Measurements from ENCODE around the gene ASZ1.

The ASZ1 gene

GRCh38 chr7:117381362-117381761, 45.9 kb downstream of the ASZ1 start:
- DNase-seq (ENCODE audit: low read depth), result no peak
- peak; percentile 8 for TF ChIP-seq CTCF (conservative IDR thresholded peaks at IDR 0.05; ENCODE audit: control insufficient read depth, insufficient read depth, low read depth, low read length)

GRCh38 chr7:117375380-117375779, 51.9 kb downstream of the ASZ1 start:
- peak; percentile 42 for TF ChIP-seq CTCF (conservative IDR thresholded peaks at IDR 0.05; ENCODE audit: control insufficient read depth, insufficient read depth, low read depth, low read length)
- peak; percentile 21 for DNase-seq (ENCODE audit: low read depth)

More at GRCh38 chr7:117381362-117381761, 45.9 kb downstream of the ASZ1 start:
- no peak overlapping the region for H3K4me3 ChIP-seq (ENCODE audit: control insufficient read depth, low read depth, low read length)

GRCh38 chr7:117372073-117372472, 55.2 kb downstream of the ASZ1 start:
- H3K4me3 ChIP-seq (ENCODE audit: control insufficient read depth, low read depth, low read length), result no peak overlapping the region
- TF ChIP-seq CTCF (conservative IDR thresholded peaks at IDR 0.05; ENCODE audit: control insufficient read depth, insufficient read depth, low read depth, low read length), result no peak
- no peak for DNase-seq (ENCODE audit: low read depth)

More at GRCh38 chr7:117375380-117375779, 51.9 kb downstream of the ASZ1 start:
- H3K4me3 ChIP-seq (ENCODE audit: control insufficient read depth, low read depth, low read length), result no peak overlapping the region

DNA sequence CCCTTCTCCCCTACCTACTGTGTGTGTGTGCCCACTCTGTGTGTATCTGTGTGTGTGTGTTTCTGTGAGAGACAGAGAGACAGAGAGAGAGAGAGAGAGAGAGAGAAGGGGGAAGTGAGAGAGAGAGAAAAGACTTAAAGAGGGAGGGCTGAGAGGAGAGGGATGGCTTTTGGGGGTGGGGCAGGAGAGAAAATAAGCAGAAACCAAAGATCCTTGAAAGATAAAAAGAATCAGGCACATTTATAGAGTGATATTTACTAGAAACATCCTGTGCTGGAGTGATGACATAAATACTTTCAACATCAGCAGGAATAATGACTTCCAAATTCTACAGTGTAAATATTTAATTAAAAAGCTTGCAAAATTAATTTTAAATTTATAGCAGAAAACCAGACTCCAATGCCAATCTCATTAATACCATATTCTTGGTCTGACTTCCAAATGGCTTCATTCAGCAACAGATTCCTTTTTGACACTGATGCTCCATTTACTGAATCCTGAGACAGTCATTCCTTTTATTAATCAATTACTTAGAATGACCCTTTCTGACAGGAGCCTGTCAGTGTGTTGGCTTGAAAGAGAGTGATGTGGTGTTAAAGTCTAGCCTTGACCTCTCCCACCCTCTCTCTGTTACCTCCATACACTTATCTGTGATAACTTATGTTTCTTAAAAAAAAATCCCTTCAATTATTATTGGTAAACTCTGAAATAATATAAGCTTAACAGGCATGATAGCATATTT, 62.8 kb downstream of the ASZ1 start:
- TF ChIP-seq CTCF (conservative IDR thresholded peaks at IDR 0.05; ENCODE audit: control insufficient read depth, insufficient read depth, low read depth, low read length), result no peak
- H3K4me3 ChIP-seq (ENCODE audit: control insufficient read depth, low read depth, low read length), result no peak overlapping the region
- no peak for DNase-seq (ENCODE audit: low read depth)

DNA sequence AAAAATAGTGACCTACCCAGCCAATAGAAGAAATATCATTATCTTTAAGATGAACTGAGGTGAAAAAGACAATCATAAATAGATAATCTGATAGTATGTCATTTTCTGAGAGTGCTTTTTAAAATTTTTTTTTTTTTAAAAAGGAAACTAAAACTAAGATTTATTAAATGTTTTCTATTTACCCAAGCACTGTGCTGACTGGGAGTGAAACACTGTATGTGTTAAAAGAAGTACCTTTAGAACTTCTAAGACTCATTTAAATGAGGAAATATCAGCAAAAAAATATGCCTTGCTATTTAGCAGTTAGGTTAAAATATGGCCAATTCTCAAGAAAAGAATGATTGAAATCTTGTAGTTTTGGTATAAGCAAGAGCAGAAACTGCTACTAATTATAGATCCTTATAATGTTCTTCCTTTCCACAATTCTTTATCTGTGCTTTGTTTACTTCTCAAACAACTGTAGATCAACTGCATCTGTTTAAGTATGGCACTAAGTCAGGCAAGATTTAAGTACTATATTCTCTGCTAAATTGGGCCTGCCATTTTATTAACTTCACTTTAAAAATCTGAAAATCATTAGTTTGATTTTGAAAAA, 64.9 kb downstream of the ASZ1 start:
- no peak overlapping the region for H3K4me3 ChIP-seq (ENCODE audit: control insufficient read depth, low read depth, low read length)
- no peak for DNase-seq (ENCODE audit: low read depth)
- no peak for TF ChIP-seq CTCF (conservative IDR thresholded peaks at IDR 0.05; ENCODE audit: control insufficient read depth, insufficient read depth, low read depth, low read length)

DNA sequence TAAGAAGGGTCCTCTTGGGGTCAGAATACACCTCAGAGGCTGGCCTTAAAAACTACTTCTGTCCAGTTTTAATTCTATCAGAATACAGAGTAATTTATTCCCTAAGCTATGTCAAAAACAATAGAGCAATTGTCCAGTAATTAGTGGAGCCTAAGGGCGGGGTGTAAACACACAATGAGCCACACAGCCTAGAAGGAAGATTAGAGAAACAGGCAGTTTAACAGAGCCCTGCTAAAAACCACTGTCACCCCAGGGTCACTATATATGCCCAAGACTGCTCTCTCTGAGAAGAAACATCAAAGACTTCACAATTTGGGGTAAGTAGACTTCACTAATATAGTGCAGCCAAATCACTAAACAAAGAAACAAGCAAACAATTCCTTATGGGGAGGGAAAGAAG, 77.3 kb downstream of the ASZ1 start:
- H3K4me3 ChIP-seq (ENCODE audit: control insufficient read depth, low read depth, low read length), result no peak overlapping the region
- DNase-seq (ENCODE audit: low read depth), result no peak
- no peak for TF ChIP-seq CTCF (conservative IDR thresholded peaks at IDR 0.05; ENCODE audit: control insufficient read depth, insufficient read depth, low read depth, low read length)

Data from fibroblast of mammary gland (primary cell).